ENCODE data around the gene FAM13A.

DNA sequence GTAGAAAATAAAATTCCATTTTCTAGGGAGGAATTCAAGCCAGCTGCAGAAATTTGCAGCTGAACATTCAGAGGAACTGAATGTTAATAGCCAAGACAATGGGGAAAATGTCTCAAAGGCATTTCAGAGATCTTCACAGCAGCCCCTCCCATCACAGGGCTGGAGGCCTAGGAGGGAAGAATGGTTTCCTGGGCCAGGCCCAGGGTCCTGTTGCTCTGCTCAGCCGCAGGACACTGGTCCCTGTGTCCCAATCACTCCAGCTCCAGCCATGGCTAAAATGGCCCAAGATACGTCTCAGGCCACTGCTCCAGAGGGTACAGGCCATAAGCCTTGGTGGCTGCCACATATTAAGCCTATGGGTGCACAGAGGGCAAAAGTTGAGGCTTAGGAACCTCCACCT is 20.4 kb downstream of the FAM13A start:
- TF ChIP-seq EZH2 (IDR thresholded peaks at IDR 0.05; ENCODE audit: insufficient read depth, poor library complexity, severe bottlenecking) (no peak), EZH2phosphoT487 (IDR thresholded peaks at IDR 0.05; ENCODE audit: insufficient read depth, low read depth) (no peak)
